Spinal cord (tissue), 10 donors: ENCODE results near the gene CELF3. TPM values are rescaled to one million over a fixed set of nuclear protein-coding genes. Genes with fewer than 3 reads are reported as not detected.
A peak's percentile ranks its signal among the peaks of the same experiment; 100 is the strongest.

Experiments used
- DNase-seq, 6 donors: peaks; one replicate each; pipeline versions ENCODE4 v3.0.0 to v3.0.0-alpha.2; 2013 to 2015; ENCODE audit warnings: low spot score in 6 of 6, low read depth in 4 of 6
- H3K27ac ChIP-seq: one replicate; pipeline ENCODE4 v1.5.1; 2013; ENCODE audit warnings: low read depth, low read length, control low read depth
- H3K27me3 ChIP-seq: one replicate; pipeline ENCODE4 v1.6.1; 2013; ENCODE audit warnings: low read length; ENCODE audit not compliant: control insufficient read depth, insufficient read depth
- H3K36me3 ChIP-seq: one replicate; pipeline ENCODE4 v1.6.1; 2013; ENCODE audit warnings: low read length; ENCODE audit not compliant: control insufficient read depth, insufficient read depth
- H3K4me1 ChIP-seq: one replicate; pipeline ENCODE4 v1.6.1; 2013; ENCODE audit warnings: low read length; ENCODE audit not compliant: control insufficient read depth, insufficient read depth
- H3K4me3 ChIP-seq: one replicate; pipeline ENCODE4 v1.5.1; 2013; ENCODE audit warnings: low read depth, low read length, control low read depth
- H3K9me3 ChIP-seq: one replicate; pipeline ENCODE4 v1.6.1; 2013; ENCODE audit warnings: low read length; ENCODE audit not compliant: control insufficient read depth, insufficient read depth
- WGBS: methylation state at CpG from one replicate; pipeline ENCODE4 v1.1.5; 2013; ENCODE audit warnings: missing lambda C conversion rate; ENCODE audit not compliant: insufficient coverage; 5-methylcytosine and 5-hydroxymethylcytosine counted together
- polyA plus RNA-seq, 2 donors: library from polyadenylated mRNA; unstranded; fragments of 120-200 nt; gene quantifications; one replicate each; pipeline ENCODE4 v1.2.1, GENCODE V29; 2013; ENCODE audit not compliant: insufficient read length in 2 of 2
- total RNA-seq, 2 donors: library from RNA; depleted of rRNA in 1 of 2; stranded (reverse); fragments of 120-200 nt in 1 of 2; fragments of >200 nt in 1 of 2; gene quantifications; one replicate each; pipeline versions ENCODE4 v1.2.3 to v1.2.4, GENCODE V29; 2013 to 2014
- donor health status: healthy.

Gene CELF3
- total and polyA plus RNA-seq, 4 donors: 12.7 to 106 (median 52.3) TPM

- Histone ChIP-seq H3K27ac (peak within 1 kb of the TSS; percentile 45), H3K36me3 (no peaks in the 10 kb centered on the region), H3K27me3 (peaks cover 18% of the 10 kb centered on the region), H3K4me1 (peaks cover 30% of the 10 kb centered on the region), H3K9me3 (no peaks in the 10 kb centered on the region), H3K4me3 (peak within 1 kb of the TSS; percentile 44)
- peak in 2 of 6 donors; percentile 76 to 85 for DNase-seq
- WGBS: 1% methylated on average over 38 of the region's 44 CpGs
These were observed 4.6 kb upstream of the CELF3 start, which contains the start of gene RIIAD1 for GRCh38 chr1:151720974-151721787. TSS of gene RIIAD1 (plus strand) at chr1:151721522. CDS start at chr1:151721537, 15 bp downstream.

DNA sequence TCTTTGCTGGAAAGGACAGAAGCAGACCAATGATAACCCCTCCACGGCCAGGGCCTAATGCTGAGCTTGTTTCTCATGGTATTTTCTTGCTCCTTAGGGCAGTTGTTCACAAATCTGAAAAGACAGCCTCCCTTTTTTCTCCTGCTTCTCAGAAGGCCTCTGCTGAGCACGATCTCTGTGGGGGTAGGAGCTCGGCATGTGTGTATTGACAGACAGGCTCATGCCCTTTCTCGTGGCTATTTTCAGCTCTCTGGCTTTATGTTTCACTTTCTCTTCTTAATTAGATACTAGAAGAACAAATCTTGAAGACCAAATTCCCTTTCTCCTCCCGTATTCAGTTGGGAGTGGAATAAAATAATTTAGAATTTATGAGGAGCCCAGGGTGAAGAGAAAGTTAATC is 4.0 kb upstream of the CELF3 start:
- no peak for DNase-seq
- Histone ChIP-seq H3K9me3 (no peaks in the 10 kb centered on the region), H3K27me3 (peaks cover 18% of the 10 kb centered on the region), H3K4me3 (peak overlapping the region; percentile 4), H3K4me1 (peaks cover 37% of the 10 kb centered on the region), H3K27ac (peak overlapping the region; percentile 45), H3K36me3 (no peaks in the 10 kb centered on the region)
- no CpG with 5 or more reads among the region's 5 CpGs for WGBS

DNA sequence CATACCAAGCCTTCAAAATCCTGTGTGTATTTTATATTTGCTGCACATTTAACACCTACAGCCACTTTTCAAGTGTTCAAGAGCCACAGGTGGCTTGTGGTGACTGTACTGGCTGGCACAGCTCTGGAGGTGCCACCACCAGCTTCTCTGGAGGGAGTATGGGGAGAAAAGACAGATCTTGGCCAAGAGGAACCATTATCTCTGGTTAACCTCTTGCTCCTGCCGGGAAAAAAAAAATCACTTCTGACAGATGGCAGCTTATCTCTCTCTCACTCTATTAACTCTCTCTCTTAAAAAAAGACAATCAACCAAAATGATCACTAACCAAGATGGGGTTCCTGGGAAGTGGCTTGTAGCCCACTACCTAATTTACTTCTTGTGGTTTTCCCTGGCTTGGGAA is 3.5 kb upstream of the CELF3 start:
- DNase-seq: no peak
- Histone ChIP-seq H3K4me3 (no peak overlapping the region), H3K4me1 (peaks cover 40% of the 10 kb centered on the region), H3K9me3 (no peaks in the 10 kb centered on the region), H3K27ac (no peak overlapping the region), H3K36me3 (no peaks in the 10 kb centered on the region), H3K27me3 (peaks cover 18% of the 10 kb centered on the region)
- WGBS: no CpG with 5 or more reads among the region's 1 CpG

DNA sequence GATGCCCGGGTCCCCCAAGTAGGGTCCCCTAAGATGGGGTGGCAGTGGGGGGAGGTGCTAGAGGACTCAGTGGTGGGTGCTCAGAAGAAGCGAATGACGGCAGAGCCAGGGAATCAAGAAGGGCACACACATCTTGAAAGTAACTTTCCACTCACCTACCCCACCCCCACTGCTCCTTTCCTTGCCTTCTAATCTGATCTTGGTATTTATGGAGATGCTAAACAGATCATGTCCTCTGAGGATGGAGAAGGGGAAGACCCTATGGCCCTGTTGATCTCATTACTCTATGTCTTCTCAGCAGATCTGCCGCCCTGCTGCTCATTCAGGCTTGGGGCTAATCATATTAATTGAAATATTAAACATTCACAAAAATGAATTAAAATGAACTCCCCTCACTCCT is 2.1 kb upstream of the CELF3 start:
- WGBS: no CpG with 5 or more reads among the region's 4 CpGs
- no peak overlapping the region for H3K27ac ChIP-seq

GRCh38 chr1:151718011-151718431 is 1.4 kb upstream of the CELF3 start:
- H3K9me3 ChIP-seq: no peaks in the 10 kb centered on the region
- H3K27me3 ChIP-seq: peaks cover 16% of the 10 kb centered on the region
- H3K4me1 ChIP-seq: peaks cover 58% of the 10 kb centered on the region
- no peak overlapping the region for H3K4me3 ChIP-seq
- peaks cover 4% of the 10 kb centered on the region for H3K36me3 ChIP-seq
- 20% methylated on average over 2 of the region's 4 CpGs for WGBS
- no peak for DNase-seq
- H3K27ac ChIP-seq: no peak overlapping the region

More for the DNA sequence above, 2.1 kb upstream of the CELF3 start:
- H3K9me3 ChIP-seq: no peaks in the 10 kb centered on the region
- H3K27me3 ChIP-seq: peaks cover 18% of the 10 kb centered on the region
- peaks cover 4% of the 10 kb centered on the region for H3K36me3 ChIP-seq
- peaks cover 52% of the 10 kb centered on the region for H3K4me1 ChIP-seq
- H3K4me3 ChIP-seq: no peak overlapping the region
- no peak for DNase-seq

- Histone ChIP-seq H3K36me3 (peaks cover 14% of the 10 kb centered on the region), H3K27ac (no peak overlapping the region), H3K9me3 (no peaks in the 10 kb centered on the region), H3K27me3 (peaks cover 7% of the 10 kb centered on the region), H3K4me3 (peak overlapping the region; percentile 40), H3K4me1 (peaks cover 67% of the 10 kb centered on the region)
- 0% methylated on average over 5 of the region's 11 CpGs for WGBS
- no peak for DNase-seq
These were observed 219 bp downstream of the CELF3 start for GRCh38 chr1:151716405-151716762.

GRCh38 chr1:151715726-151716404 is 738 bp downstream of the CELF3 start:
- Histone ChIP-seq H3K9me3 (no peaks in the 10 kb centered on the region), H3K36me3 (peaks cover 18% of the 10 kb centered on the region), H3K27me3 (peaks cover 7% of the 10 kb centered on the region), H3K4me3 (peak overlapping the region; percentile 40), H3K4me1 (peaks cover 72% of the 10 kb centered on the region), H3K27ac (no peak overlapping the region)
- 13% methylated on average over 16 of the region's 17 CpGs for WGBS
- DNase-seq: peak in 2 of 6 donors; percentile 85 to 89

GRCh38 chr1:151714820-151715725 is 1.5 kb downstream of the CELF3 start:
- Histone ChIP-seq H3K9me3 (no peaks in the 10 kb centered on the region), H3K4me3 (peak overlapping the region; percentile 40), H3K36me3 (peaks cover 18% of the 10 kb centered on the region), H3K27me3 (peaks cover 7% of the 10 kb centered on the region), H3K4me1 (peaks cover 80% of the 10 kb centered on the region), H3K27ac (no peak overlapping the region)
- DNase-seq: no peak
- 56% methylated on average over 7 of the region's 10 CpGs for WGBS

DNA sequence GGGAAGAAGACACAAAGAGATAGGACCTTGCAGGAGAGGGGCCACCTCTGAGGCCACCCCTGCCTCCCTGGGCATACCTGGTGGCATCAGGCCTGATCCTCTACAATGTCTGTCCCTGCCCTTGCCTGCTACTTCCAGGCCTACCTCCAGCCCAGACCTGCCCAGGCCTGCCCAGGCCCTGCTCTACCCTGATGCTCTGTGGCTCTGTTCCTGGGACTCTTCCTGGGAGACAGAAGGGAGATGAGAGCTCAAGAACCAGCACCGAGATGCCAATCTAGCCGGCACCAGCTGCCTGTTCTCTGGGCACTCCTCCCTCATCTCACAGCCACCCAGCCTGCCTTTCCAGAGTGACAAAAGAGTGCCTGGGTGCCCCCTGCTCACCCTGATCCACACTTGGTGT is 2.7 kb downstream of the CELF3 start:
- Histone ChIP-seq H3K9me3 (no peaks in the 10 kb centered on the region), H3K27ac (no peak overlapping the region), H3K27me3 (peaks cover 7% of the 10 kb centered on the region), H3K36me3 (peaks cover 28% of the 10 kb centered on the region), H3K4me3 (no peak overlapping the region), H3K4me1 (peaks cover 91% of the 10 kb centered on the region)
- no peak for DNase-seq
- no CpG with 5 or more reads among the region's 2 CpGs for WGBS
